Tibial artery (tissue), 4 donors: ENCODE measurements around the gene ARRB1.

Experiments
- DNase-seq, 2 donors: peaks; one replicate each; pipeline ENCODE4 v3.0.0-alpha.2; 2019
- H3K27ac ChIP-seq, 2 donors: fragments of 200-600 bp; sonication (generic) in 1 of 2; 1 replicate in 1 of 2; 2 replicates in 1 of 2; pipeline ENCODE4 v1.5.1; 2018 to 2019; ENCODE audit warnings: mild to moderate bottlenecking in 1 of 2
- H3K27me3 ChIP-seq, 2 donors: fragments of 200-600 bp; sonication (generic) in 1 of 2; one replicate each; pipeline versions ENCODE4 v1.5.1 to v1.6.0; 2016 to 2019
- H3K36me3 ChIP-seq, 3 donors: fragments of 200-600 bp; sonication (generic) in 2 of 3; one replicate each; pipeline ENCODE4 v1.5.1; 2016 to 2019; ENCODE audit warnings: mild to moderate bottlenecking in 2 of 3
- H3K4me1 ChIP-seq, 4 donors: fragments of 200-600 bp; sonication (generic) in 2 of 4; 1 replicate in 3 of 4; 2 replicates in 1 of 4; pipeline ENCODE4 v1.5.1; 2016 to 2019
- H3K4me3 ChIP-seq, 2 donors: fragments of 200-600 bp; sonication (generic) in 1 of 2; 1 replicate in 1 of 2; 2 replicates in 1 of 2; pipeline ENCODE4 v1.5.1; 2018 to 2019; ENCODE audit warnings: mild to moderate bottlenecking in 2 of 2
- H3K9me3 ChIP-seq, 3 donors: fragments of 200-600 bp; sonication (generic) in 1 of 3; one replicate each; pipeline ENCODE4 v1.5.1; 2016 to 2019
- CTCF ChIP-seq, 2 experiments: fragments of 200-600 bp in 1 of 2; fragments of 450-650 bp in 1 of 2; IDR thresholded peaks; one replicate each; pipeline ENCODE4 v1.5.1; 2017 to 2019; ENCODE audit warnings: antibody characterized with exemption in 2 of 2, mild to moderate bottlenecking in 1 of 2, moderate library complexity in 1 of 2
- intact Hi-C: fragments of 100-400 bp; cut with DNase I; formaldehyde crosslinking; loops from one replicate; pipeline ENCODE4 v1.15.0; 2023; ENCODE audit warnings: low total_unique reads

Gene ARRB1

GRCh38 chr11:75289919-75290318 lies 61.5 kb downstream of the ARRB1 start:
- intact Hi-C loops: loop anchor here (10.0 kb wide), 1 partner anchor 235 kb away; the partner anchor contains the start of gene GDPD5
- Histone ChIP-seq H3K9me3 (no peaks in the 10 kb centered on the region), H3K4me3 (no peak overlapping the region), H3K36me3 (peaks cover 0 to 17% (median 3%) of the 10 kb centered on the region in 3 donors), H3K27ac (no peak overlapping the region), H3K4me1 (no peaks in the 10 kb centered on the region), H3K27me3 (peaks cover 0 to 6% of the 10 kb centered on the region in 2 donors)
- no peak for TF ChIP-seq CTCF (IDR thresholded peaks at IDR 0.05)
- DNase-seq: no peak

GRCh38 chr11:75289511-75289760 lies 62.0 kb downstream of the ARRB1 start:
- Histone ChIP-seq H3K4me3 (no peak overlapping the region), H3K4me1 (no peaks in the 10 kb centered on the region), H3K27me3 (peaks cover 0 to 6% of the 10 kb centered on the region in 2 donors), H3K27ac (no peak overlapping the region), H3K36me3 (peaks cover 0 to 22% (median 3%) of the 10 kb centered on the region in 3 donors), H3K9me3 (no peaks in the 10 kb centered on the region)
- no peak for TF ChIP-seq CTCF (IDR thresholded peaks at IDR 0.05)
- DNase-seq: no peak
- intact Hi-C loops: loop anchor here (10.0 kb wide), 1 partner anchor 235 kb away; the partner anchor contains the start of gene GDPD5

GRCh38 chr11:75287579-75287978 lies 63.9 kb downstream of the ARRB1 start:
- intact Hi-C loops: loop anchor here (10.0 kb wide), 1 partner anchor 237 kb away; the partner anchor contains the start of gene GDPD5
- Histone ChIP-seq H3K36me3 (peaks cover 0 to 39% (median 16%) of the 10 kb centered on the region in 3 donors), H3K27me3 (peaks cover 0 to 3% of the 10 kb centered on the region in 2 donors), H3K9me3 (no peaks in the 10 kb centered on the region), H3K4me3 (no peak overlapping the region), H3K27ac (no peak overlapping the region), H3K4me1 (no peaks in the 10 kb centered on the region)
- no peak for TF ChIP-seq CTCF (IDR thresholded peaks at IDR 0.05)
- DNase-seq: no peak

GRCh38 chr11:75286826-75287465 lies 64.5 kb downstream of the ARRB1 start:
- TF ChIP-seq CTCF (IDR thresholded peaks at IDR 0.05): no peak
- no peak for DNase-seq
- no peaks in the 10 kb centered on the region for H3K9me3 ChIP-seq
- no peak overlapping the region for H3K4me3 ChIP-seq
- H3K27ac ChIP-seq: no peak overlapping the region
- intact Hi-C loops: loop anchor here (10.0 kb wide), 1 partner anchor 238 kb away; the partner anchor contains the start of gene GDPD5
- H3K4me1 ChIP-seq: no peaks in the 10 kb centered on the region
- no peaks in the 10 kb centered on the region for H3K27me3 ChIP-seq
- peaks cover 0 to 46% (median 22%) of the 10 kb centered on the region in 3 donors for H3K36me3 ChIP-seq

- peaks cover 0 to 56% (median 22%) of the 10 kb centered on the region in 3 donors for H3K36me3 ChIP-seq
- no peak for DNase-seq
- H3K9me3 ChIP-seq: no peaks in the 10 kb centered on the region
- intact Hi-C loops: loop anchor here (10.0 kb wide), 1 partner anchor 239 kb away; the partner anchor contains the start of gene GDPD5
- H3K4me1 ChIP-seq: no peaks in the 10 kb centered on the region
- H3K27me3 ChIP-seq: no peaks in the 10 kb centered on the region
- H3K27ac ChIP-seq: no peak overlapping the region
- no peak overlapping the region for H3K4me3 ChIP-seq
- TF ChIP-seq CTCF (IDR thresholded peaks at IDR 0.05): no peak
Observed at GRCh38 chr11:75285776-75286360, 65.6 kb downstream of the ARRB1 start.
